Epithelial cell of proximal tubule (primary cell): Measurements from ENCODE around the gene FGFBP2. TPM values are rescaled to one million over a fixed set of nuclear protein-coding genes. Genes with fewer than 3 reads are reported as not detected.

Experiments
- DNase-seq: peaks from one replicate; pipeline ENCODE4 v3.0.0-alpha.2; 2011; ENCODE audit warnings: low read depth
- H3K4me3 ChIP-seq: 2 replicates; pipeline ENCODE4 v1.5.1; 2011; ENCODE audit warnings: low read depth, mild to moderate bottlenecking, low read length
- CTCF ChIP-seq: conservative IDR thresholded peaks from 2 replicates; pipeline ENCODE4 v1.5.1; 2012; ENCODE audit warnings: low read depth, mild to moderate bottlenecking, low read length
- total RNA-seq: library from RNA; depleted of rRNA; stranded (reverse); fragments of >200 nt; gene quantifications from 2 replicates; pipeline ENCODE4 v1.2.3, GENCODE V29; 2015

FGFBP2 gene
- total RNA-seq, 1 donor from 2014 or later = not detected

DNA sequence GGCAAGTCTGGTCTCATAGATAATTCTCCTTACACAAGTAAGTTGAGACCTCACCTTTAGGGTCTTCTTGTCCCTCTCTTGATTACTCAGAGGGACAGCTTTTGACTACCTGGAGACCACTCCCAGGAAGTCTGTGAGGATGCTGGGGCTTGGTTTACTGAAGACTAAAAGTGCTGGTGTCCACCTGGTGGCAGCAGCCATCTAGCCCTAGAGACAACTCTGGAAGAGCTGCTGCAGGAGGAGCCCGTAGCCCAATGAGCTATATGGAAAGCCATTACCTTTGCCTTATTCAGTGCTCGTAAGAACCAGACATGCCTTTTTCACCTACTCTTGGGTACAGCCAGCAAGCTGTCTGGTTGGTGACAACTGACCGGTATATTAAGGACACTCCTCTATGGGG is 7.3 kb downstream of the FGFBP2 start:
- H3K4me3 ChIP-seq = no peak overlapping the region
- DNase-seq = no peak
- peak; percentile 52 for TF ChIP-seq CTCF

- DNase-seq = no peak
- no peak overlapping the region for H3K4me3 ChIP-seq
- no peak for TF ChIP-seq CTCF
Observed at GRCh38 chr4:15953625-15954024, 9.3 kb downstream of the FGFBP2 start.

GRCh38 chr4:15951781-15952180 is 11.2 kb downstream of the FGFBP2 start:
- no peak overlapping the region for H3K4me3 ChIP-seq
- DNase-seq = no peak
- TF ChIP-seq CTCF = no peak

GRCh38 chr4:15948826-15949225 is 14.1 kb downstream of the FGFBP2 start:
- DNase-seq = no peak
- H3K4me3 ChIP-seq = no peak overlapping the region
- no peak for TF ChIP-seq CTCF

DNA sequence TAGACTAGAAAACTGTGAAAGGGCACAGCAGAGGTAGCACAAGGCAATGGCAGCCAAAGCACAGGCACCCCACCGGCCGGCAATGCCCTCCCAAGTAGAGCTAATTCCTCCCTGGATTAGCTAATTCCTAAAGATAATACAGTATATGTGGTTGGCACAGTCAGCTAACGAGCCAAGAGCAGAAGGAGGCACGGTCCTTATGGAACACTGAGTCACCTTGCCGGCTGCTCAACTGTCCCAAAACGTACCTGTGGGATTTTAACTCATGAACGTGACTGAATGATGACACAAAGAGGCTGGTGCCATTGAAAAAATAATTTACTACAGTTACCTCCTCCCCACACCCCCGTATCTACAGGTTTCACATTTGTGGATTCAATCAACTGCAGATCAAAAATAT is 15.3 kb downstream of the FGFBP2 start:
- no peak for DNase-seq
- TF ChIP-seq CTCF = no peak

DNA sequence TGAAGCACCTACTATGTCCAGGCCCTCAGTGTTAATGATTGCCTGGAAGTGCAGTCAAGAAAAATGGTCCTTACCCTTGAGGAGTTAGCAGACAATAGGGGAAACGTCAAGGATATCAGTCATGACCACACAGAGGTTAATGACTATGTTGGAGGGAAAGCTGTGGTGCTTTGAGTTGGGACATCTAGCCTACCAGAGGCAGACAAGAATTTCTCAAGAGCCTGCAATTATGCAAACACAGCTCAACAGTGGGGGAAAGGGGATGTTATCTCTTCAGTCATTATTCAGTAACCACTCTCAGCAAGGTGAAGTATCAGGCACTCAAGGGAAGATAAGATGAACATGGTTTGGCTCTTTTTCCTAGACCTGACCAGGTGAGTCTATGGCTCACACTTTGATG is 17.5 kb downstream of the FGFBP2 start:
- H3K4me3 ChIP-seq = no peak overlapping the region
- no peak for TF ChIP-seq CTCF
- no peak for DNase-seq

More for the DNA sequence above, 15.3 kb downstream of the FGFBP2 start:
- H3K4me3 ChIP-seq = no peak overlapping the region

DNA sequence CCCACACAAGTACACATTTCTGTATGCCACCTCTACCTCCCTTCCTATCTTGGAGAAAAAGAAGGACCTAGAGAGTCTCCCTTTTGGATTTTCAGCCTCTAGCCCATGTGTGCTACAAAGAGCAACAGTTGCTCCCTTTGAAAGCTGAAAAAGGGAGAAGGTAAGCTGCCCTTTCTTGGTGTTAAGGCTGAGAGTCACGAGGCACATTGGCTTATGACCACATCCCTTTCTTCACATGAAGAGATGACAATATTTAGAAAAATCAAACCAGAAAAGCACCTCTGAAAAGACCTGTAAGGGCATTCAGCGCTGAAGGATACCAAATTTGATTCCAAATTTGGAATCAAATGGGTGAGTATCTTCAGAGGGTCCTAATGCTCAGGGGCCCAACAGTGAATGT is 18.1 kb downstream of the FGFBP2 start:
- TF ChIP-seq CTCF = no peak
- DNase-seq = no peak

More for the DNA sequence above, 18.1 kb downstream of the FGFBP2 start:
- H3K4me3 ChIP-seq = no peak overlapping the region
